HEK293 (cell line): Measurements from ENCODE around the gene ALOX12B.

Experiments
- CTCF ChIA-PET: fragments of 350-600 bp; formaldehyde crosslinking; extraction: SDS; loops from one replicate; lab custom pipeline; 2021; ENCODE audit warnings: antibody characterized with exemption; lab: Yijun Ruan, JAX
- POLR2A ChIA-PET: fragments of 300-600 bp; formaldehyde crosslinking; extraction: SDS; loops from one replicate; lab custom pipeline; 2020; ENCODE audit warnings: antibody characterized with exemption, inconsistent platforms; lab: Yijun Ruan, JAX
- H3K27ac ChIP-seq: fragments of 200-500 bp; sonication (Bioruptor generic); 2 replicates; pipeline ENCODE4 v1.5.1; 2014; ENCODE audit warnings: low read depth, low read length, control low read depth, inconsistent platforms; ENCODE audit errors: extremely low read depth
- H3K36me3 ChIP-seq, 2 experiments: fragments of 200-500 bp in 1 of 2; sonication (Bioruptor generic) in 1 of 2; 1 replicate in 1 of 2; 2 replicates in 1 of 2; pipeline ENCODE4 v1.5.1; 2014 to 2017; ENCODE audit warnings: inconsistent platforms in 2 of 2, low read length in 2 of 2; ENCODE audit not compliant: control insufficient read depth in 2 of 2, insufficient read depth in 1 of 2
- H3K4me1 ChIP-seq: fragments of 200-500 bp; sonication (Bioruptor generic); 2 replicates; pipeline ENCODE4 v1.5.1; 2014; ENCODE audit warnings: mild to moderate bottlenecking, low read length, inconsistent platforms; ENCODE audit not compliant: control insufficient read depth, insufficient read depth
- H3K4me3 ChIP-seq: 2 replicates; pipeline ENCODE4 v1.5.1; 2011; ENCODE audit warnings: low read depth, mild to moderate bottlenecking, control low read depth, low read length, moderate library complexity
- H3K9me3 ChIP-seq: fragments of 200-500 bp; sonication (Bioruptor generic); 2 replicates; pipeline ENCODE4 v1.5.1; 2014; ENCODE audit warnings: low read depth, low read length, inconsistent platforms; ENCODE audit not compliant: control insufficient read depth, insufficient read depth
- CTCF ChIP-seq: fragments of 450-650 bp; formaldehyde crosslinking; IDR thresholded peaks from 2 replicates; pipeline ENCODE4 v1.5.1; 2016; ENCODE audit warnings: missing biosample characterization, missing genetic modification characterization
- HOXC10 ChIP-seq: sonication (generic); formaldehyde crosslinking; IDR thresholded peaks from 2 replicates; pipeline ENCODE4 v1.8.1; 2023; ENCODE audit warnings: mild to moderate bottlenecking, missing genetic modification reagents
- KLF9 ChIP-seq: fragments of 450-650 bp; formaldehyde crosslinking; IDR thresholded peaks from 2 replicates; pipeline ENCODE4 v1.5.1; 2016; ENCODE audit warnings: missing biosample characterization, missing genetic modification characterization, low read depth
- MZF1 ChIP-seq: fragments of 450-650 bp; formaldehyde crosslinking; IDR thresholded peaks from 2 replicates; pipeline ENCODE4 v1.5.1; 2017; ENCODE audit warnings: missing biosample characterization, missing genetic modification characterization, borderline replicate concordance
- PATZ1 ChIP-seq: fragments of 450-650 bp; formaldehyde crosslinking; IDR thresholded peaks from 2 replicates; pipeline ENCODE4 v1.5.1; 2016; ENCODE audit warnings: missing biosample characterization, missing genetic modification characterization
- SP7 ChIP-seq: fragments of 450-650 bp; formaldehyde crosslinking; IDR thresholded peaks from 2 replicates; pipeline ENCODE4 v1.5.1; 2016; ENCODE audit warnings: missing biosample characterization, missing genetic modification characterization
- ZBTB8A ChIP-seq: fragments of 450-650 bp; formaldehyde crosslinking; IDR thresholded peaks from 2 replicates; pipeline ENCODE4 v1.5.1; 2016; ENCODE audit warnings: missing biosample characterization, missing genetic modification characterization
- ZEB2 ChIP-seq: fragments of 450-650 bp; formaldehyde crosslinking; IDR thresholded peaks from 2 replicates; pipeline ENCODE4 v1.5.1; 2016; ENCODE audit warnings: missing biosample characterization, missing genetic modification characterization
- ZFHX2 ChIP-seq: fragments of 450-650 bp; formaldehyde crosslinking; conservative IDR thresholded peaks from 2 replicates; pipeline ENCODE4 v1.5.1; 2016; ENCODE audit warnings: missing biosample characterization, missing genetic modification characterization
- ZFP41 ChIP-seq: fragments of 450-650 bp; formaldehyde crosslinking; IDR thresholded peaks from 2 replicates; pipeline ENCODE4 v1.5.1; 2016; ENCODE audit warnings: missing biosample characterization, missing genetic modification characterization, borderline replicate concordance
- ZIC2 ChIP-seq: fragments of 450-650 bp; formaldehyde crosslinking; IDR thresholded peaks from 2 replicates; pipeline ENCODE4 v1.5.1; 2016; ENCODE audit warnings: missing biosample characterization, missing genetic modification characterization
- ZNF2 ChIP-seq: fragments of 450-650 bp; formaldehyde crosslinking; IDR thresholded peaks from 2 replicates; pipeline ENCODE4 v1.5.1; 2016; ENCODE audit warnings: missing biosample characterization, missing genetic modification characterization
- ZNF324 ChIP-seq: fragments of 450-650 bp; formaldehyde crosslinking; IDR thresholded peaks from 2 replicates; pipeline ENCODE4 v1.5.1; 2016; ENCODE audit warnings: missing biosample characterization, missing genetic modification characterization
- ZNF354C ChIP-seq: fragments of 450-650 bp; formaldehyde crosslinking; IDR thresholded peaks from 2 replicates; pipeline ENCODE4 v1.5.1; 2016; ENCODE audit warnings: missing biosample characterization, missing genetic modification characterization, low read depth, borderline replicate concordance
- ZNF521 ChIP-seq: fragments of 450-650 bp; formaldehyde crosslinking; IDR thresholded peaks from 2 replicates; pipeline ENCODE4 v1.5.1; 2017; ENCODE audit warnings: missing biosample characterization, mild to moderate bottlenecking, missing genetic modification characterization
- ZNF596 ChIP-seq: fragments of 450-650 bp; IDR thresholded peaks from 2 replicates; pipeline ENCODE4 v1.5.0; 2018; ENCODE audit warnings: missing biosample characterization, mild to moderate bottlenecking, missing genetic modification characterization, moderate library complexity
- ZNF624 ChIP-seq: fragments of 450-650 bp; formaldehyde crosslinking; IDR thresholded peaks from 2 replicates; pipeline ENCODE4 v1.5.1; 2017; ENCODE audit warnings: missing biosample characterization, missing genetic modification characterization
- ZNF654 ChIP-seq: fragments of 450-650 bp; formaldehyde crosslinking; IDR thresholded peaks from 2 replicates; pipeline ENCODE4 v1.5.1; 2016; ENCODE audit warnings: low read depth, missing biosample characterization, missing genetic modification characterization
- ZNF660 ChIP-seq: fragments of 450-650 bp; IDR thresholded peaks from 2 replicates; pipeline ENCODE4 v1.5.1; 2018; ENCODE audit warnings: missing biosample characterization, mild to moderate bottlenecking, missing genetic modification characterization
- ZNF707 ChIP-seq: fragments of 450-650 bp; formaldehyde crosslinking; IDR thresholded peaks from 2 replicates; pipeline ENCODE4 v1.5.1; 2016; ENCODE audit warnings: missing biosample characterization, missing genetic modification characterization
- ZNF830 ChIP-seq: fragments of 450-650 bp; IDR thresholded peaks from 2 replicates; pipeline ENCODE4 v1.5.0; 2018; ENCODE audit warnings: missing biosample characterization, missing genetic modification characterization, low read depth, mild to moderate bottlenecking, moderate library complexity
- ZSCAN16 ChIP-seq: fragments of 450-650 bp; formaldehyde crosslinking; IDR thresholded peaks from 2 replicates; pipeline ENCODE4 v1.5.1; 2016; ENCODE audit warnings: missing biosample characterization, missing genetic modification characterization
- ZSCAN30 ChIP-seq: fragments of 450-650 bp; IDR thresholded peaks from 2 replicates; pipeline ENCODE4 v1.5.1; 2018; ENCODE audit warnings: missing biosample characterization, mild to moderate bottlenecking, missing genetic modification characterization, moderate library complexity
- ZSCAN4 ChIP-seq: fragments of 450-650 bp; formaldehyde crosslinking; IDR thresholded peaks from 2 replicates; pipeline ENCODE4 v1.5.1; 2017; ENCODE audit warnings: missing biosample characterization, missing genetic modification characterization
- ZXDB ChIP-seq: fragments of 450-650 bp; formaldehyde crosslinking; IDR thresholded peaks from 2 replicates; pipeline ENCODE4 v1.5.1; 2016; ENCODE audit warnings: missing biosample characterization, missing genetic modification characterization
- TF ChIP-seq, protein P1 (sequence below): fragments of 450-650 bp; formaldehyde crosslinking; IDR thresholded peaks from 2 replicates; pipeline ENCODE4 v1.5.1; 2016; ENCODE audit warnings: missing biosample characterization, missing genetic modification characterization

The ALOX12B gene

DNA sequence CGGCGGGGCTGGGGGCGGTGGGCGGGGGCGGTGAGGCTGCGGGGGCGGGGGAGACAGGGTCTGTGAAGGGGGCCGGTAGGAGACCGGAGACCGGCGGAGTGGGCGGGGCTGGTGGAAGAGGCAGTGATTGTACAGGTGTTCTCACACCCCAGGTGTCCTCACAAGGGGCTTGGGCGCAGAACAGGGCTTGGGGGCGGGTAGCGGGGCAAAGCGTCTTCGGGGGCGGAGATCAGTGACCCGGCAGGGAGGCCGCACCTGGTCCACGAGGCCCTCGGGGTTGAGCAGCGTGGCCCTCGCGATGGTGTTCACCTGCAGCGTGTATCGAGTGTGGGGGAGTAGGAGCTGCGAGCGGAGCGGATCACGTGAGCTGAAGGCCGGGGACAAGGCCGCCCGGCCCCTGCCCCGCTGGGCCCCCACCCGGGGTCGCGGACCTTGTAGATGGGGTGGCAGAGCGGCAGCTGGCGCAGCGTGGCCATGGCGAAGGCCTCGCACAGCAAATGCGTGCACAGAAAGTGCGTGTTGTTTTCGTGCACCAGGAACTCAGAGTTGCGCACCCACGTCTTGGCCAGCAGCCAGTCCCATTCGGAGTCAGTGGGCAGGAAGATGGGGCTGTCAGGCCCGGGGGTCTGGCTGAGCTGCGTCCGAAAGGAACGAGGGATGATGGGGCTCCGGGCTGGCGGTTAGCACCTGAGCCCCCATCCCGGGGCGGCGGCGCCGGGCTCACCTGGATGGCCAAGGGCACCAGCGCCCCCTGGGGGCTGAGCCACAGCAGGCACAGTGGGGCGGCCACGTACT is 22.3 kb upstream of the ALOX12B start:
- H3K9me3 ChIP-seq: no peaks in the 10 kb centered on the region
- H3K27ac ChIP-seq: no peak overlapping the region
- no peaks in the 10 kb centered on the region for H3K36me3 ChIP-seq
- CTCF ChIA-PET: interaction anchor here (0.5 to 16.9 kb wide), 22 partner anchors 9 to 800 kb away, joined by 3 to 561 read pairs (median 4); partner anchors contain the start of genes ALOX12B, ALOXE3, BORCS6 and HES7
- no peaks in the 10 kb centered on the region for H3K4me1 ChIP-seq
- peak overlapping the region; percentile 18 for H3K4me3 ChIP-seq
- TF ChIP-seq ZFP41 (tag by site-specific recombination) (no peak), ZBTB8A (peak; percentile 33; the same call in 1 of the 2 replicates), ZNF2 (0 out of 2 replicates have a peak, but pooled peaks have one; percentile 48), ZNF660 (tag by site-specific recombination) (0 out of 2 replicates have a peak, but pooled peaks have one; percentile 42), ZEB2 (tag by site-specific recombination) (peak; percentile 80), ZNF324 (0 out of 2 replicates have a peak, but pooled peaks have one; percentile 42), SP7 (0 out of 2 replicates have a peak, but pooled peaks have one; percentile 34), KLF9 (tag by site-specific recombination) (0 out of 2 replicates have a peak, but pooled peaks have one; percentile 25), ZFHX2 (tag by site-specific recombination) (peak; percentile 63), CTCF (peak; percentile 55), ZNF654 (tag by site-specific recombination) (peak; percentile 20; the same call in 1 of the 2 replicates), ZIC2 (tag by site-specific recombination) (peak; percentile 56), PATZ1 (peak; percentile 69; the same call in 1 of the 2 replicates), ZNF830 (no peak)
- TF ChIP-seq, protein P1, sequence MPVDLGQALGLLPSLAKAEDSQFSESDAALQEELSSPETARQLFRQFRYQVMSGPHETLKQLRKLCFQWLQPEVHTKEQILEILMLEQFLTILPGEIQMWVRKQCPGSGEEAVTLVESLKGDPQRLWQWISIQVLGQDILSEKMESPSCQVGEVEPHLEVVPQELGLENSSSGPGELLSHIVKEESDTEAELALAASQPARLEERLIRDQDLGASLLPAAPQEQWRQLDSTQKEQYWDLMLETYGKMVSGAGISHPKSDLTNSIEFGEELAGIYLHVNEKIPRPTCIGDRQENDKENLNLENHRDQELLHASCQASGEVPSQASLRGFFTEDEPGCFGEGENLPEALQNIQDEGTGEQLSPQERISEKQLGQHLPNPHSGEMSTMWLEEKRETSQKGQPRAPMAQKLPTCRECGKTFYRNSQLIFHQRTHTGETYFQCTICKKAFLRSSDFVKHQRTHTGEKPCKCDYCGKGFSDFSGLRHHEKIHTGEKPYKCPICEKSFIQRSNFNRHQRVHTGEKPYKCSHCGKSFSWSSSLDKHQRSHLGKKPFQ (tag by site-specific recombination): no peak
- TF ChIP-seq, all 188 proteins: peak for 12
- POLR2A ChIA-PET: interaction anchor here (0.5 to 1.6 kb wide), 5 partner anchors 10 to 101 kb away, joined by 3 to 6 read pairs (median 4); partner anchors contain the start of gene AURKB

- Histone ChIP-seq H3K4me3 (no peak overlapping the region), H3K4me1 (no peaks in the 10 kb centered on the region), H3K36me3 (no peaks in the 10 kb centered on the region), H3K27ac (no peak overlapping the region), H3K9me3 (no peaks in the 10 kb centered on the region)
- CTCF ChIA-PET: interaction anchor here (0.5 to 16.9 kb wide), 11 partner anchors 8 to 232 kb away, joined by 3 to 561 read pairs (median 5); partner anchors contain the start of genes ALOX12B and ALOXE3
- POLR2A ChIA-PET: interaction anchor here (0.5 kb wide), 2 partner anchors 10 to 49 kb away, joined by 3 to 4 read pairs; no protein-coding TSS in a partner anchor
- TF ChIP-seq ZSCAN16 (tag by site-specific recombination): no peak
- TF ChIP-seq ZSCAN4: no peak
- TF ChIP-seq MZF1 (tag by site-specific recombination): no peak
- no peak for TF ChIP-seq ZNF707 (tag by site-specific recombination)
- no peak for TF ChIP-seq ZIC2 (tag by site-specific recombination)
- TF ChIP-seq ZXDB (tag by site-specific recombination): no peak
- TF ChIP-seq HOXC10 (CRISPR knock-in tag): no peak
- TF ChIP-seq ZSCAN30: no peak
- no peak for TF ChIP-seq ZNF624 (tag by site-specific recombination)
- no peak for TF ChIP-seq ZNF521
- TF ChIP-seq ZNF354C: no peak
- TF ChIP-seq ZNF596 (tag by site-specific recombination): no peak
These were observed 21.6 kb upstream of the ALOX12B start for GRCh38 chr17:8108972-8109660.
